ENCODE measurements around the gene NUFIP2.

DNA sequence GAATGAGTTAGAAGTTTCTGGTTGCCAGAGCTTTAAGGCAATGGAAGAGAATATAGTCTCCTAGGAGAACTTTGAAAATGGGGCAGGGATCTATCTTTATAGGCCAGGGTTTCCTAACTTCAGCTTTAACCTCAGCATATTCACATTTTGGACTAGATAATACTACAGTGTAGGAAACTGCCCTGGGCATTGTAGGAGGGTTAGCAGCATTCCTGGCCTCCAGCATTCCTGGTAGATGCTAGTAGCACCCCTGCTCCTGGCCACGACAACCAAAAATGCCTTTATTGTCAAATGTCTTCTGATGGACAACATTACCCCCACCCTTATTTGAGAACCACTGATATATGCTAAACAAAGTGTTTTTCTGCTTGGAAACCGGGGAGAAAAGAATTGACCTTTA, 86.0 kb downstream of the NUFIP2 start:
- TF ChIP-seq, protein P1, sequence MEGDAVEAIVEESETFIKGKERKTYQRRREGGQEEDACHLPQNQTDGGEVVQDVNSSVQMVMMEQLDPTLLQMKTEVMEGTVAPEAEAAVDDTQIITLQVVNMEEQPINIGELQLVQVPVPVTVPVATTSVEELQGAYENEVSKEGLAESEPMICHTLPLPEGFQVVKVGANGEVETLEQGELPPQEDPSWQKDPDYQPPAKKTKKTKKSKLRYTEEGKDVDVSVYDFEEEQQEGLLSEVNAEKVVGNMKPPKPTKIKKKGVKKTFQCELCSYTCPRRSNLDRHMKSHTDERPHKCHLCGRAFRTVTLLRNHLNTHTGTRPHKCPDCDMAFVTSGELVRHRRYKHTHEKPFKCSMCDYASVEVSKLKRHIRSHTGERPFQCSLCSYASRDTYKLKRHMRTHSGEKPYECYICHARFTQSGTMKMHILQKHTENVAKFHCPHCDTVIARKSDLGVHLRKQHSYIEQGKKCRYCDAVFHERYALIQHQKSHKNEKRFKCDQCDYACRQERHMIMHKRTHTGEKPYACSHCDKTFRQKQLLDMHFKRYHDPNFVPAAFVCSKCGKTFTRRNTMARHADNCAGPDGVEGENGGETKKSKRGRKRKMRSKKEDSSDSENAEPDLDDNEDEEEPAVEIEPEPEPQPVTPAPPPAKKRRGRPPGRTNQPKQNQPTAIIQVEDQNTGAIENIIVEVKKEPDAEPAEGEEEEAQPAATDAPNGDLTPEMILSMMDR (IDR thresholded peaks at IDR 0.05; ENCODE audit: low read depth, low read length, missing input control) = no peak
- TF ChIP-seq ATF3 (IDR thresholded peaks at IDR 0.05) = no peak
- TF ChIP-seq FOXA1 (IDR thresholded peaks at IDR 0.05) = no peak
- TF ChIP-seq TAF1 (conservative IDR thresholded peaks at IDR 0.05) = no peak
- TF ChIP-seq HNF4A (conservative IDR thresholded peaks at IDR 0.05) = no peak
- TF ChIP-seq, protein P2, sequence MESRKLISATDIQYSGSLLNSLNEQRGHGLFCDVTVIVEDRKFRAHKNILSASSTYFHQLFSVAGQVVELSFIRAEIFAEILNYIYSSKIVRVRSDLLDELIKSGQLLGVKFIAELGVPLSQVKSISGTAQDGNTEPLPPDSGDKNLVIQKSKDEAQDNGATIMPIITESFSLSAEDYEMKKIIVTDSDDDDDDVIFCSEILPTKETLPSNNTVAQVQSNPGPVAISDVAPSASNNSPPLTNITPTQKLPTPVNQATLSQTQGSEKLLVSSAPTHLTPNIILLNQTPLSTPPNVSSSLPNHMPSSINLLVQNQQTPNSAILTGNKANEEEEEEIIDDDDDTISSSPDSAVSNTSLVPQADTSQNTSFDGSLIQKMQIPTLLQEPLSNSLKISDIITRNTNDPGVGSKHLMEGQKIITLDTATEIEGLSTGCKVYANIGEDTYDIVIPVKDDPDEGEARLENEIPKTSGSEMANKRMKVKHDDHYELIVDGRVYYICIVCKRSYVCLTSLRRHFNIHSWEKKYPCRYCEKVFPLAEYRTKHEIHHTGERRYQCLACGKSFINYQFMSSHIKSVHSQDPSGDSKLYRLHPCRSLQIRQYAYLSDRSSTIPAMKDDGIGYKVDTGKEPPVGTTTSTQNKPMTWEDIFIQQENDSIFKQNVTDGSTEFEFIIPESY (IDR thresholded peaks at IDR 0.05) = no peak
- TF ChIP-seq RAD21 (IDR thresholded peaks at IDR 0.05) = no peak
- no peak for TF ChIP-seq GABPA (IDR thresholded peaks at IDR 0.05 in 1 of 2, conservative IDR thresholded peaks at IDR 0.05 in 1 of 2)
- TF ChIP-seq SP1 (IDR thresholded peaks at IDR 0.05) = no peak
- TF ChIP-seq YY1 (IDR thresholded peaks at IDR 0.05) = no peak
